ENCODE data around the gene FGD3. TPM values are rescaled to one million over a fixed set of nuclear protein-coding genes. Genes with fewer than 3 reads are reported as not detected.

The FGD3 gene
- total RNA-seq, 6 experiments from 2014 or later: 1.7 to 3.1 (median 2.4) TPM

DNA sequence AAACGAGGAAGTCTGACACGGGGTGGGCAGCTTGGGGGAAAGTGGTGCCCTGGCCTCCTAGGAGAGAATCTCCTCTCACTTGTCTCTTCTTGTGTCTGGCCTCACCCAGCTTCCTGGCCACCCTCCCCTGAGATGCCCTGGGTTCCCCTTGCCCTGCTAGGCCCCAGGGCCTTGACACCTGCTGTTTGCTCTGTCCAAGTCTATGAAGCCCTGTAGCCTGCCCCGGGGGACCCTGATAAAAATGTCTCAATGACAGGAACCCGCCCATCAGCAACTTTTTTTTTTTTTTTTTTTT, 76.1 kb downstream of the FGD3 start:
- WGBS (ENCODE audit: insufficient coverage, low coverage, low lambda C conversion rate, missing lambda C conversion rate): 83% methylated on average over 1 of the region's 4 CpGs
- no peaks in the 10 kb centered on the region for H3K4me1 ChIP-seq
- H3K27me3 ChIP-seq: no peaks in the 10 kb centered on the region
- DNase-seq: no peak
- no peak overlapping the region for H3K27ac ChIP-seq
- no peak for TF ChIP-seq POLR2A (IDR thresholded peaks at IDR 0.05)
- TF ChIP-seq, protein P1, sequence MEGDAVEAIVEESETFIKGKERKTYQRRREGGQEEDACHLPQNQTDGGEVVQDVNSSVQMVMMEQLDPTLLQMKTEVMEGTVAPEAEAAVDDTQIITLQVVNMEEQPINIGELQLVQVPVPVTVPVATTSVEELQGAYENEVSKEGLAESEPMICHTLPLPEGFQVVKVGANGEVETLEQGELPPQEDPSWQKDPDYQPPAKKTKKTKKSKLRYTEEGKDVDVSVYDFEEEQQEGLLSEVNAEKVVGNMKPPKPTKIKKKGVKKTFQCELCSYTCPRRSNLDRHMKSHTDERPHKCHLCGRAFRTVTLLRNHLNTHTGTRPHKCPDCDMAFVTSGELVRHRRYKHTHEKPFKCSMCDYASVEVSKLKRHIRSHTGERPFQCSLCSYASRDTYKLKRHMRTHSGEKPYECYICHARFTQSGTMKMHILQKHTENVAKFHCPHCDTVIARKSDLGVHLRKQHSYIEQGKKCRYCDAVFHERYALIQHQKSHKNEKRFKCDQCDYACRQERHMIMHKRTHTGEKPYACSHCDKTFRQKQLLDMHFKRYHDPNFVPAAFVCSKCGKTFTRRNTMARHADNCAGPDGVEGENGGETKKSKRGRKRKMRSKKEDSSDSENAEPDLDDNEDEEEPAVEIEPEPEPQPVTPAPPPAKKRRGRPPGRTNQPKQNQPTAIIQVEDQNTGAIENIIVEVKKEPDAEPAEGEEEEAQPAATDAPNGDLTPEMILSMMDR (IDR thresholded peaks at IDR 0.05): no peak
- no peak for ATAC-seq
- no peak overlapping the region for H3K4me3 ChIP-seq
- H3K9me3 ChIP-seq: no peaks in the 10 kb centered on the region
- H3K36me3 ChIP-seq: no peaks in the 10 kb centered on the region
- intact Hi-C loops (cut with DNase I): no loop called here

DNA sequence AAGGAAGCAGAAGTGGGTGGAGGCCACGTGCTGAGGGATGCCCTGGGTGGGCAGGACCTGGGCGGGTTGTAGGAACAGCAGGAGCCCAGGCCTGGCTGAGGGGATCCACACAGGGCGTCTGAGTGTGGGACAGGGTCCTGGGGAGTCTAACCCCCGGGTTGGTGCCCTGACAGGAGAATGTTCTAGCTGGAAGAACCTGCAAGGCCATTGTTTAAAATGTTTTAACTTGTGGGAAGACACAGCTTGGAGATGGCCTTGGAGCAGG, 77.3 kb downstream of the FGD3 start:
- Histone ChIP-seq H3K27ac (no peak overlapping the region), H3K36me3 (no peaks in the 10 kb centered on the region), H3K4me1 (no peaks in the 10 kb centered on the region), H3K27me3 (no peaks in the 10 kb centered on the region), H3K4me3 (no peak overlapping the region), H3K9me3 (no peaks in the 10 kb centered on the region)
- DNase-seq: no peak
- no peak for ATAC-seq
- no peak for TF ChIP-seq POLR2A (IDR thresholded peaks at IDR 0.05)
- TF ChIP-seq, protein P1 (IDR thresholded peaks at IDR 0.05): no peak
- intact Hi-C loops (cut with DNase I): no loop called here
- no CpG with 5 or more reads among the region's 4 CpGs for WGBS (ENCODE audit: insufficient coverage, low coverage, low lambda C conversion rate, missing lambda C conversion rate)

DNA sequence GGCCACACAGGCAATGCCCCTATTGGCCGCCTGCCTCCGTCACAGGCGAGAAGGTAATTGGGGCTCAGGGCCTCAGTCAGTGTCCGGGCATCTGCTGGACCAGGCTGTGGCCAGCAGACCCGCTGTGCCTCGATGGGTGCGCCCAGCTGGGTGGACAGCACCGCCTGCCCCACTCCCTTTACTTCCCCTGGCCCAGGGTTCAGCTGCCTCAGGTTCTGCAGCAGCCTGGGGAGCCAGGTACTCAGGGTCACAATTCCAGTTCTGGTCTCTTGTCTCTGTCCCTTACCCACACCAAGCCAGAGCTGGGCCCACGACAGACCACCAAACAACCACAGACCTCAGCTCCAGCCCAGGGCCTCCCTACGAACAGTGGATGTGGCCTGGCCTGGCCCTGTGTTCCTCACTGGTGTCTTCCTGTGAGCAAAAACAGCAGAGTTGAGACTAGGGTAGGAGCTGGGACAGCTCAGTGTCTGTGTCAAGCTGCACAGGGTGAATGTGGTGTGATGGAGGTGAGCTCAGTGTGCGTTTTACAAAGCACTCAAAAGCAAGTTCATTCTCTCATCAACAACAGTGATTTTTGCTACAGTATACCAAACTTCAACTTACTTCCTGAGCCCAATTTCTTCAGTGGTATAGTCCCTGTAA, 77.8 kb downstream of the FGD3 start:
- no peak for ATAC-seq
- DNase-seq: no peak
- intact Hi-C loops (cut with DNase I): no loop called here
- Histone ChIP-seq H3K27ac (no peak overlapping the region), H3K27me3 (no peaks in the 10 kb centered on the region), H3K4me3 (no peak overlapping the region), H3K36me3 (no peaks in the 10 kb centered on the region), H3K4me1 (no peaks in the 10 kb centered on the region), H3K9me3 (no peaks in the 10 kb centered on the region)
- no peak for TF ChIP-seq POLR2A (IDR thresholded peaks at IDR 0.05)
- TF ChIP-seq, protein P1 (IDR thresholded peaks at IDR 0.05): no peak
- WGBS (ENCODE audit: insufficient coverage, low coverage, low lambda C conversion rate, missing lambda C conversion rate): 54% methylated on average over 2 of the region's 11 CpGs

DNA sequence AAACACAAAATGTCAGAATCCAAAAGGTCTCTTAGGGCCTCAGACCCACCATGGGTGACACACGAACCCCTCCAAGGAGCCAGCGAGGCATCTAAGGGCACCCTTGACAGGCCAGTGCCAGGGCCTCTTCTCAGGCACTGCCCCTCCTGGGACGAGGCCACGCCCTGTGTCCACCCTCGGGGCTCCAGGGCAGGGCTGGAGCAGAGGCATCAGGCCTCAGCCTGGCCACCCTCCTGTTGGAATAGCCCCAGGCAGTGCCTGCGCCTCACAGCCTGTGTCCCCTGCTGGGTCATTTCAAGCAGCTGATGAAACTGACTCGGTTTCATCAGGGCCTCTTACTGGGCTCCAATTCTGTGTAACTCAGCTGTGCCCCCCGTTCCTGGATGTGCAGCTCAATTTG, 78.4 kb downstream of the FGD3 start:
- no peaks in the 10 kb centered on the region for H3K36me3 ChIP-seq
- no peaks in the 10 kb centered on the region for H3K4me1 ChIP-seq
- WGBS (ENCODE audit: insufficient coverage, low coverage, low lambda C conversion rate, missing lambda C conversion rate): no CpG with 5 or more reads among the region's 8 CpGs
- no peak overlapping the region for H3K4me3 ChIP-seq
- TF ChIP-seq, protein P1 (IDR thresholded peaks at IDR 0.05): no peak
- TF ChIP-seq POLR2A (IDR thresholded peaks at IDR 0.05): no peak
- ATAC-seq (no peak), DNase-seq (no peak)
- intact Hi-C loops (cut with DNase I): no loop called here
- H3K27me3 ChIP-seq: no peaks in the 10 kb centered on the region
- H3K27ac ChIP-seq: no peak overlapping the region
- no peaks in the 10 kb centered on the region for H3K9me3 ChIP-seq

DNA sequence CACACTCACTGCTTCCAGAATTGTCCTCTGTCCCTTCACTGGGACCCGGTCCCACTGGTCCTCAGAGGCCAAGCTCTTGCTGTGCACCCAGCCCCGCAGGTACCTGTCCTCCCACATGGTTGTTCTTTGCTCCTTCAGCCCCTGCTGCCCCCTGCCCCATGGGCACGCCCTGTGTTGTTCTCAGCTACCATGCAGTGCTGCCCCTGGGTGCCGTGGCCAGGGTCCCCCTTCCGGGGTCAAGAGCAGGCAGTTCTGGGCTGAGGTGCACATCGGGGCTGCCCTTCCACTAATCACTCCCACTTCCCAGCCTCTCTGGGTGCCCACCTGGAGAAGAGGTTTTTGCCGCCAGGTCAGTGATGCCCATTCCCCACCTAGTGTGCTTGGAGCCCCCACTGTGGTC, 79.3 kb downstream of the FGD3 start:
- H3K36me3 ChIP-seq: no peaks in the 10 kb centered on the region
- H3K4me3 ChIP-seq: no peak overlapping the region
- intact Hi-C loops (cut with DNase I): no loop called here
- no peaks in the 10 kb centered on the region for H3K4me1 ChIP-seq
- H3K9me3 ChIP-seq: no peaks in the 10 kb centered on the region
- no peak for DNase-seq
- TF ChIP-seq, protein P1 (IDR thresholded peaks at IDR 0.05): no peak
- TF ChIP-seq POLR2A (IDR thresholded peaks at IDR 0.05): no peak
- no CpG with 5 or more reads among the region's 7 CpGs for WGBS (ENCODE audit: insufficient coverage, low coverage, low lambda C conversion rate, missing lambda C conversion rate)
- no peaks in the 10 kb centered on the region for H3K27me3 ChIP-seq
- H3K27ac ChIP-seq: no peak overlapping the region
- no peak for ATAC-seq

Data from right lobe of liver (tissue), 6 donors.